WERI-Rb-1 (cell line): ENCODE results near the gene BRD1.

ENCODE experiments used
- DNase-seq: peaks from one replicate; pipeline ENCODE4 v3.0.0-alpha.2; 2020
- H3K27ac ChIP-seq: fragments of 250-450 bp; sonication (Bioruptor Pico); 2 replicates; pipeline ENCODE4 v1.5.1; 2020; ENCODE audit warnings: mild to moderate bottlenecking, moderate library complexity
- H3K27me3 ChIP-seq: fragments of 250-450 bp; sonication (Bioruptor Pico); 2 replicates; pipeline ENCODE4 v1.5.1; 2021; ENCODE audit warnings: mild to moderate bottlenecking, low read depth, moderate library complexity; ENCODE audit not compliant: insufficient read depth, severe bottlenecking
- H3K36me3 ChIP-seq: fragments of 250-450 bp; sonication (Bioruptor Pico); 2 replicates; pipeline ENCODE4 v1.5.1; 2020; ENCODE audit warnings: mild to moderate bottlenecking, moderate library complexity
- H3K4me3 ChIP-seq: 2 replicates; pipeline ENCODE4 v1.5.1; 2011; ENCODE audit warnings: low read depth, mild to moderate bottlenecking, control low read depth, low read length
- H3K9me3 ChIP-seq: fragments of 250-450 bp; sonication (Bioruptor Pico); 2 replicates; pipeline ENCODE4 v1.5.1; 2021; ENCODE audit warnings: mild to moderate bottlenecking, moderate library complexity; ENCODE audit not compliant: severe bottlenecking
- TF ChIP-seq, protein P1 (sequence below): IDR thresholded peaks from 2 replicates; pipeline ENCODE4 v1.5.1; 2011; ENCODE audit warnings: low read depth, mild to moderate bottlenecking, control low read depth, inconsistent platforms, low read length

The BRD1 gene

DNA sequence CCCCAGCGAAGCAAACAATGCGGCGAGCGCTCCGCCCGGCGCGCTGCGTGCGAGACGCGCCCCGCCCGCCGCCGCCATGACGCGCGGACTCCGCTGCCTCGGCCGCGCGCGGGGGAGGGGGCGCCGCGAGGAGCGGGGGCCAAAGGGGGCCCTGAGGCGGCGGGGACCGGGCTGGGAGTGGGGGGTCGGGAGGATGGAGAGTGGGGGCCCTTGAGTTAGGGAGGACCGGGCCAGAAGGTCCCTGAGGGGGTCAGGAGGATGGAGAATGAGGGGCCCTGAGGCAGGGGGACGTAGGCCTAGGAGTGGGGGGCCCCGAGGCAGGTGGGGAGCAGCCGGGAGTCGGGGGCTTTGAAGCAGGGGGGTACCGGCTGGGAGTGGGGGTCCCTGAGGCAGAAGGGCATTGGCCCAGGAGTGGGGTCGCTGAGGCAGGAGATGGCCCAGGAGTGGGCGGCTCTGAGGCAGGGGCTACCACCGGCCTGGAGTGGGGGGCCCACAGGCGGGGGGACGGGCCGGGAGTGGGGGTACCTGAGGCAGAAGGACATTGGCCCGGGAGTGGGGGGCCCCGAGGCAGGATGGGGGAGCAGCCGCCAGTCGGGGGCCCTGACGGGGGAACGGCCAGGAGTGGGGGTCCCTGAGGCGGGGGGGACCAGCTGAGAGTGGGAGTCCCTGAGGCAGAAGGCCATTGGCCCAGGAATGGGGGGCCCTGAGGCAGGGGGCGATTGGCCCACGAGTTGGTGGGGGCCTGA, at the start of gene BRD1:
BRD1 (minus strand) TSS at position 21 of the 746 bp plus-strand sequence. CDS start 3,556 bp downstream, outside the sequence.
- DNase-seq: peak; percentile 29
- H3K27me3 ChIP-seq: no peaks in the 10 kb centered on the region
- peaks cover 26% of the 10 kb centered on the region for H3K36me3 ChIP-seq
- TF ChIP-seq, protein P1, sequence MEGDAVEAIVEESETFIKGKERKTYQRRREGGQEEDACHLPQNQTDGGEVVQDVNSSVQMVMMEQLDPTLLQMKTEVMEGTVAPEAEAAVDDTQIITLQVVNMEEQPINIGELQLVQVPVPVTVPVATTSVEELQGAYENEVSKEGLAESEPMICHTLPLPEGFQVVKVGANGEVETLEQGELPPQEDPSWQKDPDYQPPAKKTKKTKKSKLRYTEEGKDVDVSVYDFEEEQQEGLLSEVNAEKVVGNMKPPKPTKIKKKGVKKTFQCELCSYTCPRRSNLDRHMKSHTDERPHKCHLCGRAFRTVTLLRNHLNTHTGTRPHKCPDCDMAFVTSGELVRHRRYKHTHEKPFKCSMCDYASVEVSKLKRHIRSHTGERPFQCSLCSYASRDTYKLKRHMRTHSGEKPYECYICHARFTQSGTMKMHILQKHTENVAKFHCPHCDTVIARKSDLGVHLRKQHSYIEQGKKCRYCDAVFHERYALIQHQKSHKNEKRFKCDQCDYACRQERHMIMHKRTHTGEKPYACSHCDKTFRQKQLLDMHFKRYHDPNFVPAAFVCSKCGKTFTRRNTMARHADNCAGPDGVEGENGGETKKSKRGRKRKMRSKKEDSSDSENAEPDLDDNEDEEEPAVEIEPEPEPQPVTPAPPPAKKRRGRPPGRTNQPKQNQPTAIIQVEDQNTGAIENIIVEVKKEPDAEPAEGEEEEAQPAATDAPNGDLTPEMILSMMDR: no peak
- peaks cover 28% of the 10 kb centered on the region for H3K9me3 ChIP-seq
- H3K27ac ChIP-seq: peak within 1 kb of the TSS; percentile 87
- peak within 1 kb of the TSS; percentile 95 for H3K4me3 ChIP-seq

DNA sequence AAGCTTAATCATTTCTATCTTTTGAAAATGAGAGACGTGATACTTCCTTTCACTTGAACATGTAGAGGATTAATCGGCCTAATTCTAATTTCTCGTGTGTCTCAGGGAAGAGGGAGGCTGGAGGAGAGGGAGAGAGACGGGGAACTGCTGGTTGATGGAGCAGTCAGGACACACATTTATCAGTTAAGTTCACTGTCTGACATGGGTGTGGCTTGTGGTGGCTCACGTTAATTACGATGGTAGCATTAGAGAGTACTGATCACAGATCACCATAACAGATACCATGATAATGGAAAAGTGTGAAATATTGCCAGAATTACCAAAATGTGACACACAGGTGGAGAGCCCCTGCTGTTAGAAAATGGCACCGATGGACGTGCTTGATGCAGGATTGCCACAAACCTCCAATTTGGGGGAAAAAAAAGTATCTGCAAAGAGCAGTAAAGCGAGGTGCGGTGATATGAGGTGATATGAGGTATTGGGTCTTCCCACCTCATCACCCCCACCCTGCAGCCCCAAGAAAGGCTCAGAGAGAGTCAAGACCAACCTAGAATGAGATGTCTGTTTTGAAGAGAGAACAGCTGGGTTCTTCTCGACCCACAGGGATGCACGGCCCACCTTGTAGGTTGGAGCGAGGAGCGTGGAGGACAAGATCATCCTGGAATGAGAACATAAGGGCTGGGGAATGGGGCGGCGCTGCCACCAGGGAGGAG, 45.7 kb upstream of the BRD1 start:
- peaks cover 5% of the 10 kb centered on the region for H3K9me3 ChIP-seq

DNA sequence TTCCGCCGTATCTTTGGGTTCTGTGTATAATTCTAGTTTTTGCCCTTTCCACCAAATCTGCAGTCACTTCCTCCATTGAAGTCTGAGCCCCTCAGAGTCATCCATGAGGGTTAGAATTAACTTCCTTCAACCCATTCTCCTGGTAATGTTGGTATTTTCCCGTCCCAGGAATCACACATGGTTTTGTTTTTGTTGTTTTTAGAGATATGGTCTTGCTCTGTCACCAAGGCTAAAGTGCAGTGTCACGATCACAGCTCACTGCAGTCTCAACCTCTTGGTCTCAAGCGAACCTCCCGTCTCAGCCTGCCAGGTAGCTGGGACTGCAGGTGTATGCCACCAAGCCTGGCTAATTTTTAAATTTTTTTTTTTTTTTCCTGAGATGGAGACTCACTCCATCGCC, 44.7 kb upstream of the BRD1 start:
- H3K36me3 ChIP-seq: peaks cover 26% of the 10 kb centered on the region
- H3K27ac ChIP-seq: no peak overlapping the region
- H3K9me3 ChIP-seq: peaks cover 5% of the 10 kb centered on the region
- TF ChIP-seq, protein P1: no peak
- H3K27me3 ChIP-seq: no peaks in the 10 kb centered on the region
- H3K4me3 ChIP-seq: no peak overlapping the region
- no peak for DNase-seq

More for the DNA sequence above, 45.7 kb upstream of the BRD1 start:
- Histone ChIP-seq H3K36me3 (peaks cover 26% of the 10 kb centered on the region), H3K4me3 (no peak overlapping the region), H3K27me3 (no peaks in the 10 kb centered on the region), H3K27ac (no peak overlapping the region)
- DNase-seq: no peak
- TF ChIP-seq, protein P1: no peak

DNA sequence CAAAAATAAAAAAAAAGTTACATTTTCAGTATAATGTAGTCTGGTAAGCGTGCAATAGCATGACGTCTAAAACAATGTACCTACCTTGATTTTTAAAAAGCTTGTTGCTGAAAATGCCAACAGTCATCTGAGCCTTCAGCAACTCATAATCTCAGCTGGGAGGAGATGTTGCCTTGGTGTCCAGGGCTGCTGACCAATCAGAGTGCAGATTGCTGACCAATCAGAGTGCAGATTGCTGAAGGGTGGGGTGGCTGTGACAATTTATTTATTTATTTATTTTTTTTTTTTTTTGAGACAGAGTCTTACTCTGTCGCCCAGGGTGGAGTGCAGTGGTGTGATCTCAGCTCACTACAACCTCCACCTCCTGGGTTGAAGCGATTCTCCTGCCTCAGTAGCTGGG, 43.8 kb upstream of the BRD1 start:
- Histone ChIP-seq H3K27ac (no peak overlapping the region), H3K36me3 (peaks cover 19% of the 10 kb centered on the region), H3K27me3 (no peaks in the 10 kb centered on the region), H3K4me3 (no peak overlapping the region), H3K9me3 (peaks cover 5% of the 10 kb centered on the region)
- no peak for DNase-seq
- TF ChIP-seq, protein P1: no peak

DNA sequence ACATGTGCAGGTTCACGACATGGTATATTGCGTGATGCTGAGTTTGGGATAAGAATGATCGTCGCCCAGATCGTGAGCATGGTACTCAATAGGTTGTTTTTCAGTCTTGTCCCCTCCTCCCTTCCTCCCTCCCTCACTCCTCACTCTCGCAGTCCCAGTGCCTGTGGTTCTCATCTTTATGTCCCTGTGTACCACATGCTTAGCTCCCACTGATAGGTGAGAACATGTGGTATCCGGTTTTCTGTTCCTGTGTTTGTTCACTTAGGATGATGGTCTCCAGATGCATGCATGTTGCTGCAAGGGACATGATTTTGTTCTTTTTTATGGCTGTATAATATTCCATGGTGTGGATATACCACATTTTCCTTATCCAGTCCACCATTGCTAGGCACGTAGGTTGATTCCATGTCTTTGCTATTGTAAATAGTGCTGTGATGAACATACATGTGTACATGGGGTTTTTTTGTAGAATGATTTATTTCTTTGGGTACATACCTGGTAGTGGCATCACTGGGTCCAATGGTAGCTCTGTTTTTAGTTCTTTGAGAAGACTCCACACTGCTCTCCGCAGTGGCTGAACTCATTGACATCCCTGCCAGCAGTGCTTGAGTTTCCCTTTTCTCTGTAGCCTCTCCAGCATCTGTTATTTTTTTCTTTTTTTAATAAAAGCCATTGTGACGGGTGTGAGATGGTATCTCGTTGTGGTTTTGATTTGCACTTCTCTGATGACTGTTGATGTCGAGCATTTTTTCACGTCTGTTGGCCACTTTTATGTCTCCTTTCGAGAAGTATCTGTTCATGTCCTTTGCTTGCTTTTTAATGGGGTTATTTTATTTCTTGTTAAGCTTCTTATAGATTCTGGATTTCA, 42.4 kb upstream of the BRD1 start:
- H3K9me3 ChIP-seq: peaks cover 5% of the 10 kb centered on the region
- H3K27me3 ChIP-seq: no peaks in the 10 kb centered on the region
- TF ChIP-seq, protein P1: no peak
- no peak overlapping the region for H3K4me3 ChIP-seq
- no peak for DNase-seq
- H3K36me3 ChIP-seq: peaks cover 16% of the 10 kb centered on the region
- no peak overlapping the region for H3K27ac ChIP-seq
